Gastrocnemius medialis (tissue), 4 donors: ENCODE results near the gene BCL11B. TPM values are rescaled to one million over a fixed set of nuclear protein-coding genes. Genes with fewer than 3 reads are reported as not detected.

Experiments used
- ATAC-seq, 2 donors: fragments of 150-250 bp; one replicate each; pipeline ENCODE4 v1.9.1; 2016
- DNase-seq, 2 donors: peaks; one replicate each; pipeline ENCODE4 v3.0.0-alpha.2; 2019
- H3K27ac ChIP-seq, 4 donors: fragments of 200-600 bp; sonication (generic); 1 replicate in 1 of 4; 2 replicates in 3 of 4; pipeline ENCODE4 v1.5.1; 2016 to 2018; ENCODE audit warnings: mild to moderate bottlenecking in 2 of 4, moderate library complexity in 1 of 4
- H3K27me3 ChIP-seq, 3 donors: fragments of 200-600 bp; sonication (generic) in 2 of 3; 1 replicate in 1 of 3; 2 replicates in 2 of 3; pipeline versions ENCODE4 v1.5.1 to v1.6.0; 2016 to 2019; ENCODE audit warnings: mild to moderate bottlenecking in 1 of 3, moderate library complexity in 1 of 3
- H3K36me3 ChIP-seq, 2 donors: fragments of 200-600 bp; sonication (generic) in 1 of 2; one replicate each; pipeline ENCODE4 v1.5.1; 2017 to 2018
- H3K4me1 ChIP-seq, 2 donors: fragments of 200-600 bp; sonication (generic) in 1 of 2; one replicate each; pipeline ENCODE4 v1.5.1; 2016 to 2017; ENCODE audit warnings: mild to moderate bottlenecking in 2 of 2
- H3K4me3 ChIP-seq, 4 donors: fragments of 200-600 bp; sonication (generic) in 3 of 4; 1 replicate in 1 of 4; 2 replicates in 3 of 4; pipeline ENCODE4 v1.5.1; 2016 to 2019; ENCODE audit warnings: mild to moderate bottlenecking in 2 of 4
- H3K9me3 ChIP-seq, 3 donors: fragments of 200-600 bp; sonication (generic) in 2 of 3; 1 replicate in 1 of 3; 2 replicates in 2 of 3; pipeline ENCODE4 v1.5.1; 2016 to 2019
- POLR2A ChIP-seq, 2 donors: fragments of 450-650 bp; IDR thresholded peaks; one replicate each; pipeline ENCODE4 v1.6.1; 2017; ENCODE audit warnings: antibody characterized with exemption in 2 of 2, mild to moderate bottlenecking in 2 of 2, moderate library complexity in 2 of 2
- in situ Hi-C, 4 donors: fragments of 200-750 bp; cut with MboI; loops; one replicate each; pipeline versions ENCODE4 v1.15.0 to v1.8.0; 2017; ENCODE audit warnings: low sequenced_read_pairs in 4 of 4
- intact Hi-C: fragments of 100-400 bp; cut with DNase I; formaldehyde crosslinking; loops from one replicate; pipeline ENCODE4 v1.15.1; 2023; ENCODE audit warnings: low total_unique reads
- total RNA-seq, 4 donors: library from RNA; depleted of rRNA; stranded (reverse); fragments of >200 nt; gene quantifications; one replicate each; pipeline versions ENCODE4 v1.1.0 to v1.2.3, GENCODE V29; 2016
- TF ChIP-seq, protein P1 (sequence below), 5 experiments: fragments of 450-650 bp in 3 of 5; fragments of 200-600 bp in 2 of 5; sonication (generic) in 2 of 5; IDR thresholded peaks in 4 of 5; conservative IDR thresholded peaks in 1 of 5; 1 replicate in 4 of 5; 2 replicates in 1 of 5; pipeline ENCODE4 v1.5.1; 2016 to 2019; ENCODE audit warnings: antibody characterized with exemption in 5 of 5, mild to moderate bottlenecking in 3 of 5, moderate library complexity in 3 of 5

BCL11B gene
- total RNA-seq, 4 donors from 2014 or later = 0.05 to 0.62 (median 0.18) TPM; not detected in 1

DNA sequence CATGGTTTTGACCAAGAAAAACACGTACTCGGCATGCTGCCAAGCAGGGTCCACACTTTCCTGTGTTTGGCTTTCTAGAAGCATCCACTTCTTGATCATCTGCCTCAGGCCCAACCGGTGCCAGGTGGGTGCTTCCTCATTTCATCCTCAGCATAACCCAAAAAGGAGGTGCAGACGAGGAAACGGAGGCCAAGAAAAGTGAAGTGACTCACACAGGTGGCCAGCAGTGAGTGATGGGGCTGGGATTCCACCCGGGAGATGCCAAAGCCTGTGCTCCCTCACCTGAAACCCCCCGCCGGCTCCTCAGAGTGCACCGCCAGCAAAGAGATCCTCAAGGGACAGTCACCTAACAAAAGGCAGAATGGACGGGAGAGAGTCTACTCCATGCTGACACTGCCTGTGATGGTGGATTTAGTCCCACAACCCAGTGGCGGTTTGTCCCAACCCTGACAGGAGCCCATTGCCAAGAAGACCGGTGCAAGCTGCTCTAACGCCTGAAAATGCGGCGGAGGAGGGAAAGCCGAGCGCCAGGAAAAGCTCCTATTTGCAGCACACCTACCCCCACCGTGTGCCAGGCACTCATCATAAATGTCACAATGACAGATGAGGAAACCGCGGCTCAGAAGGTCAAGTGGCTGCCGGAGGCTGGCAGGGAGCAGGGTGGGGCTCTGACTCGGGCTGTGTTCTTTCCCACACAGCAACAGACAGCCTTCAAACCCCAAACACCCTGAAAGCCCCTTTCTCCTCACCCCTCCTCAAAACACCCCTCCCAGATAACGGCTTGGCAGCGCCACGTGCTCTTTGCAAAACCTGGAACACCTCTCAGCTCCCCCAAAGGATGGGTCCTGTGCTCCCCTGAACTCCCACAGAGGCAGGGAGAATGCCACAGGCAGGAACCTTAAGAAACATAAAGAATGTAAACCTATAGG is 18.8 kb downstream of the BCL11B start:
- in situ Hi-C loops = loop anchor here in 1 of 4 donors (25.0 kb wide), 1 partner anchor 1116 kb away; no protein-coding TSS in a partner anchor
- ATAC-seq = no peak

DNA sequence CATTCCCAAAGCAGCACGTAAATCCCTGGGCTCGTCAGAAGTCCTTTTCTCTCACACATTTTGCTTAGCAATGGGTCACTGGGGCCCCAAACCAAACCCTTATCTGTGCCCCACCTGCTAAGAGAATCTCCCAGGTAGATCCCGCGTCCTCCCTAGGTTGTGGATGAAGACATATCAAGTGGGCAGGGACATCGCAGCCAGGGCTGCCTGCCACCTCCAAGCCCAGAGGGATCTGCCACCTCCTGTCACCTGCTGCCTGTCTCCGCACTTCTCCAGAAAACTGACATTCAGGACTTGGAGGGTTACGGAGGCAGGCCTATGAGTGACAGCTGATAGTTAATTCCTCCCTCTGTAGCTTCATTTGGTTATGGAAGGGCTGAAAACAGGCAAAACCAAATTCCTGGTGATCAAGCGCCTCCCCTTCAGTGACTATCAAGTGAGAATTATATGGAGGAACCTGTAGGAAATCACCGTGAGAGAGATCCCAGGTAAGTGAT is 19.5 kb downstream of the BCL11B start:
- Histone ChIP-seq H3K4me3 (no peak overlapping the region), H3K9me3 (no peaks in the 10 kb centered on the region), H3K27me3 (peaks cover 5 to 31% (median 14%) of the 10 kb centered on the region in 3 donors), H3K4me1 (no peaks in the 10 kb centered on the region), H3K27ac (no peak overlapping the region), H3K36me3 (no peaks in the 10 kb centered on the region)
- intact Hi-C loops (no loop called here), in situ Hi-C loops (loop anchor here in 1 of 4 donors (25.0 kb wide), 1 partner anchor 1115 kb away; no protein-coding TSS in a partner anchor)
- no peak for TF ChIP-seq POLR2A (IDR thresholded peaks at IDR 0.05)
- TF ChIP-seq, protein P1, sequence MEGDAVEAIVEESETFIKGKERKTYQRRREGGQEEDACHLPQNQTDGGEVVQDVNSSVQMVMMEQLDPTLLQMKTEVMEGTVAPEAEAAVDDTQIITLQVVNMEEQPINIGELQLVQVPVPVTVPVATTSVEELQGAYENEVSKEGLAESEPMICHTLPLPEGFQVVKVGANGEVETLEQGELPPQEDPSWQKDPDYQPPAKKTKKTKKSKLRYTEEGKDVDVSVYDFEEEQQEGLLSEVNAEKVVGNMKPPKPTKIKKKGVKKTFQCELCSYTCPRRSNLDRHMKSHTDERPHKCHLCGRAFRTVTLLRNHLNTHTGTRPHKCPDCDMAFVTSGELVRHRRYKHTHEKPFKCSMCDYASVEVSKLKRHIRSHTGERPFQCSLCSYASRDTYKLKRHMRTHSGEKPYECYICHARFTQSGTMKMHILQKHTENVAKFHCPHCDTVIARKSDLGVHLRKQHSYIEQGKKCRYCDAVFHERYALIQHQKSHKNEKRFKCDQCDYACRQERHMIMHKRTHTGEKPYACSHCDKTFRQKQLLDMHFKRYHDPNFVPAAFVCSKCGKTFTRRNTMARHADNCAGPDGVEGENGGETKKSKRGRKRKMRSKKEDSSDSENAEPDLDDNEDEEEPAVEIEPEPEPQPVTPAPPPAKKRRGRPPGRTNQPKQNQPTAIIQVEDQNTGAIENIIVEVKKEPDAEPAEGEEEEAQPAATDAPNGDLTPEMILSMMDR (IDR thresholded peaks at IDR 0.05 in 4 of 5, conservative IDR thresholded peaks at IDR 0.05 in 1 of 5) = no peak
- ATAC-seq = no peak
- DNase-seq = no peak

More for the DNA sequence above, 18.8 kb downstream of the BCL11B start:
- H3K4me1 ChIP-seq = no peaks in the 10 kb centered on the region
- intact Hi-C loops = no loop called here
- no peaks in the 10 kb centered on the region for H3K9me3 ChIP-seq
- H3K36me3 ChIP-seq = no peaks in the 10 kb centered on the region
- no peak for DNase-seq
- no peak overlapping the region for H3K4me3 ChIP-seq
- H3K27me3 ChIP-seq = peaks cover 0 to 24% (median 7%) of the 10 kb centered on the region in 3 donors
- no peak for TF ChIP-seq POLR2A (IDR thresholded peaks at IDR 0.05)
- H3K27ac ChIP-seq = no peak overlapping the region

DNA sequence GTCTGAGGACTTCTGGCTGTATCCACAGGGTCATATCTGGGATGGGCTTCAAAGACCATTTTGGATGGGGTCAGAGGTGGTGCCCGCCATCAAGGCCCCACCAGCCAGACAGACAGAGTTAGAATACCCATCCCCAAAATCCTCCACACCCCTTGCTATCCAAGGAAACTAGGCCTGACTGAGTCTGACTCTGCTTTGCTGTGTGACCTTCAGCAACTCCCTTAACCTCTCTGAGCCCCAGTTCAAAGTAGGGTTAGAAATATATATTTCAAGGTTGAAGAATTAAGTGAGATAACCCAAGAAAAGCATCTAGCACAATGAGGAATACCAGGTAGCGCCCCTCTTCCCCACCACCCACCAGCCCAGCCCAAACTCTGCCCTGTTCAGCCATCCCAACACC is 20.3 kb downstream of the BCL11B start:
- in situ Hi-C loops = loop anchor here in 1 of 4 donors (25.0 kb wide), 1 partner anchor 1114 kb away; no protein-coding TSS in a partner anchor
- ATAC-seq (no peak), DNase-seq (no peak)
- no peak for TF ChIP-seq POLR2A (IDR thresholded peaks at IDR 0.05)
- TF ChIP-seq, protein P1 (IDR thresholded peaks at IDR 0.05 in 4 of 5, conservative IDR thresholded peaks at IDR 0.05 in 1 of 5) = no peak
- intact Hi-C loops = no loop called here
- H3K9me3 ChIP-seq = no peaks in the 10 kb centered on the region
- peaks cover 13 to 36% (median 21%) of the 10 kb centered on the region in 3 donors for H3K27me3 ChIP-seq
- no peak overlapping the region for H3K27ac ChIP-seq
- no peaks in the 10 kb centered on the region for H3K36me3 ChIP-seq
- no peak overlapping the region for H3K4me3 ChIP-seq
- H3K4me1 ChIP-seq = no peaks in the 10 kb centered on the region

DNA sequence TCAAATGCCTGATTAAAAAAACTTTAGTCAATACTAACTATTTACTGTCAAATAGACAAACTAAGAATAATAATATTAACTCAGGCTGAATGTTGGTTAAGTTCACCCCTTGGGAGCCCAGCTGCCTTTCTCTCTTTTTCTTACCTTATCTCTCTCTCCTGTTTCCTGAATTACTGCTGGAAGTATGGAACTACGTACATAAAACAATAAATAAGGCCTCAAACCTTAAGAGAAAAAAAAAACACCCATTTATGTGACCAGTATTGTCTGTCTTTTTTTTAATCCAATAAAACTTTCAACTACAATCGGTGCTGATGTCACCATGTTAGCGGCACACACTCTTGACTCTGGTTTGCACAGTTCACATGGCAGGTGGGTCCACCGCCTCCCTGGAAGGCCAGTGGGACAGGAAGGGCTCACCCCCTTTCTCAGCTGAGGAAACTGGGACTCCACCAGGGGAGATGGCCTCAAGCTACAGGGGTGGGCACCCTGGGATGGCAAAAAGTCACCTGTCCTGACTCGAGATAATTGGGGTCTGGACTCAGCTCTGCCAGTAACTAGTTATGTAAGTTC is 21.3 kb downstream of the BCL11B start:
- Histone ChIP-seq H3K36me3 (no peaks in the 10 kb centered on the region), H3K4me1 (no peaks in the 10 kb centered on the region), H3K27ac (no peak overlapping the region), H3K4me3 (no peak overlapping the region), H3K9me3 (no peaks in the 10 kb centered on the region), H3K27me3 (peaks cover 23 to 44% (median 31%) of the 10 kb centered on the region in 3 donors)
- DNase-seq = no peak
- no peak for TF ChIP-seq POLR2A (IDR thresholded peaks at IDR 0.05)
- TF ChIP-seq, protein P1 (IDR thresholded peaks at IDR 0.05 in 4 of 5, conservative IDR thresholded peaks at IDR 0.05 in 1 of 5) = no peak
- in situ Hi-C loops (loop anchor here in 1 of 4 donors (25.0 kb wide), 1 partner anchor 1113 kb away; no protein-coding TSS in a partner anchor), intact Hi-C loops (no loop called here)
- ATAC-seq = no peak

DNA sequence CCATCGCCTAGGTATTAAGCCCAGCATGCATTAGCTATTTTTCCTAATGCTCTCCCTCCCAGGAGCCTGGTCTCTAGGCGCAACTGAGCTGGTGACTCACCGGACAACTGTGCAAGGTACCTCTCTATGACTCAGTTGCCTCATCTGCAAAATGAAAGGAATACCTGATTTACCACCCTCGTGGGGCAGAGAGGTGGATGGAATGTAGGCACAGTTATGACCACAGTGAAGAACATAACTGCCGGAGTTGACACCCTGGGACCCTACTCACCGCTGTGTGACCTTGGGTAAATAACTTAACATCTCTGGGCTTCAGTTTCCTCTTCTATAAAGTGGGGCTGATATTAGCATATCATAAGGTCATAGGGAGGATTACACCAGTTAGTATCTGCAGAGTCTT is 22.6 kb downstream of the BCL11B start:
- in situ Hi-C loops = no loop called here
- intact Hi-C loops = no loop called here

More for the DNA sequence above, 22.6 kb downstream of the BCL11B start:
- TF ChIP-seq, protein P1 (IDR thresholded peaks at IDR 0.05 in 4 of 5, conservative IDR thresholded peaks at IDR 0.05 in 1 of 5) = no peak
- no peak for TF ChIP-seq POLR2A (IDR thresholded peaks at IDR 0.05)
- no peak for ATAC-seq
- Histone ChIP-seq H3K9me3 (no peaks in the 10 kb centered on the region), H3K27me3 (peaks cover 35 to 56% (median 43%) of the 10 kb centered on the region in 3 donors), H3K4me3 (no peak overlapping the region), H3K4me1 (no peaks in the 10 kb centered on the region), H3K36me3 (no peaks in the 10 kb centered on the region), H3K27ac (no peak overlapping the region)
- DNase-seq = no peak
